Activated T-helper 17 cell treated with anti-CD3 and anti-CD28 coated beads, Interleukin-2, amount 50 U/mL, for 72 hours (primary cell): ENCODE results near the gene SPRR4. TPM values are rescaled to one million over a fixed set of nuclear protein-coding genes. Genes with fewer than 3 reads are reported as not detected.

Source experiments
- total RNA-seq, 2 donors: library from RNA; stranded (reverse); gene quantifications; one replicate each; pipeline ENCODE4 v1.2.3, GENCODE V29; 2022

Gene SPRR4
- total RNA-seq, 2 donors from 2014 or later: not detected

Other genes starting within 250 kb of the SPRR4 start
- gene KPRP, start 212.6 kb upstream of the SPRR4 start, total RNA-seq: not detected
- gene LCE1F, start 195.5 kb upstream of the SPRR4 start, total RNA-seq: not detected
- gene LCE1E, start 184.4 kb upstream of the SPRR4 start, total RNA-seq: not detected
- not detected for gene LCE1D, start 173.9 kb upstream of the SPRR4 start, total RNA-seq
- gene LCE1C, start 164.0 kb upstream of the SPRR4 start, total RNA-seq: not detected
- gene LCE1B, start 158.7 kb upstream of the SPRR4 start, total RNA-seq: not detected
- gene LCE1A, start 143.2 kb upstream of the SPRR4 start, total RNA-seq: not detected
- not detected for gene LCE6A, start 127.8 kb upstream of the SPRR4 start, total RNA-seq
- gene LCE7A, start 110.7 kb upstream of the SPRR4 start, total RNA-seq: not detected
- not detected for gene SMCP, start 92.3 kb upstream of the SPRR4 start, total RNA-seq
- not detected for gene IVL, start 62.1 kb upstream of the SPRR4 start, total RNA-seq
- gene SPRR5, start 23.4 kb upstream of the SPRR4 start, total RNA-seq: not detected
- not detected for gene SPRR1A, start 13.4 kb downstream of the SPRR4 start, total RNA-seq
- not detected for gene SPRR3, start 31.1 kb downstream of the SPRR4 start, total RNA-seq
- gene SPRR1B, start 60.6 kb downstream of the SPRR4 start, total RNA-seq: not detected
- gene SPRR2D, start 70.5 kb downstream of the SPRR4 start, total RNA-seq: not detected
- gene SPRR2A, start 86.9 kb downstream of the SPRR4 start, total RNA-seq: not detected
- gene SPRR2B, start 101.0 kb downstream of the SPRR4 start, total RNA-seq: not detected
- not detected for gene SPRR2E, start 123.9 kb downstream of the SPRR4 start, total RNA-seq
- gene SPRR2F, start 142.9 kb downstream of the SPRR4 start, total RNA-seq: not detected
- not detected for gene SPRR2G, start 180.2 kb downstream of the SPRR4 start, total RNA-seq
- not detected for gene LELP1, start 232.8 kb downstream of the SPRR4 start, total RNA-seq
- not detected for gene PRR9, start 246.9 kb downstream of the SPRR4 start, total RNA-seq